ENCODE data around the gene PCDHGA2. TPM values are rescaled to one million over a fixed set of nuclear protein-coding genes. Genes with fewer than 3 reads are reported as not detected.

Gene PCDHGA2
- total RNA-seq, 1 experiment from 2014 or later: 0.96 TPM

- DNase-seq (ENCODE audit: low spot score) (no peak), ATAC-seq (no peak)
- no peak for TF ChIP-seq FOXK1 (CRISPR knock-in tag; IDR thresholded peaks at IDR 0.05)
- no peak for TF ChIP-seq SP1 (CRISPR knock-in tag; conservative IDR thresholded peaks at IDR 0.05)
- TF ChIP-seq STAT6 (CRISPR knock-in tag; conservative IDR thresholded peaks at IDR 0.05; ENCODE audit: low read depth): no peak
- TF ChIP-seq EMX1 (CRISPR knock-in tag; IDR thresholded peaks at IDR 0.05): no peak
- no peak for TF ChIP-seq ZBTB21 (CRISPR knock-in tag; IDR thresholded peaks at IDR 0.05; ENCODE audit: borderline replicate concordance)
- no peak for TF ChIP-seq CTCF (IDR thresholded peaks at IDR 0.05)
- no peak for TF ChIP-seq CDX4 (CRISPR knock-in tag; IDR thresholded peaks at IDR 0.05; ENCODE audit: borderline replicate concordance)
- no peak for TF ChIP-seq ZNF532 (CRISPR knock-in tag; IDR thresholded peaks at IDR 0.05; ENCODE audit: borderline replicate concordance)
- no peak for TF ChIP-seq ZNF512 (CRISPR knock-in tag; IDR thresholded peaks at IDR 0.05; ENCODE audit: borderline replicate concordance)
- no peak for TF ChIP-seq ZNF317 (CRISPR knock-in tag; IDR thresholded peaks at IDR 0.05; ENCODE audit: borderline replicate concordance, low read depth)
- TF ChIP-seq CREM (CRISPR knock-in tag; IDR thresholded peaks at IDR 0.05): no peak
- no peak for TF ChIP-seq NR2C2 (CRISPR knock-in tag; IDR thresholded peaks at IDR 0.05)
- TF ChIP-seq ZNF263 (CRISPR knock-in tag; IDR thresholded peaks at IDR 0.05; ENCODE audit: low read depth): no peak
- no peak for TF ChIP-seq FOXJ3 (CRISPR knock-in tag; IDR thresholded peaks at IDR 0.05; ENCODE audit: borderline replicate concordance)
- no peak for TF ChIP-seq ETV6 (CRISPR knock-in tag; IDR thresholded peaks at IDR 0.05)
- no peak for TF ChIP-seq RELA (CRISPR knock-in tag; IDR thresholded peaks at IDR 0.05; ENCODE audit: borderline replicate concordance)
- Mint-ChIP-seq H3K36me3 (peaks cover 48% of the 10 kb centered on the region), H3K27me3 (ENCODE audit: low read depth) (peaks cover 24% of the 10 kb centered on the region), H3K4me3 (peak overlapping the region; percentile 99), H3K4me1 (peaks cover 24% of the 10 kb centered on the region), H3K9me3 (peaks cover 33% of the 10 kb centered on the region), H3K27ac (peak overlapping the region; percentile 39)
- ChIA-PET POLR2A (no interaction called here), CTCF (interaction anchor here (0.6 to 4.9 kb wide), 21 partner anchors 10 to 245 kb away, joined by 3 to 46 read pairs (median 7); partner anchors contain the start of genes PCDHB10, PCDHB11, PCDHB14 and PCDHB15)
Measured at GRCh38 chr5:141319202-141319601, 19.4 kb upstream of the PCDHGA2 start.

All from WTC11 (cell line).